ENCODE results near the gene DDHD1.

Gene DDHD1

DNA sequence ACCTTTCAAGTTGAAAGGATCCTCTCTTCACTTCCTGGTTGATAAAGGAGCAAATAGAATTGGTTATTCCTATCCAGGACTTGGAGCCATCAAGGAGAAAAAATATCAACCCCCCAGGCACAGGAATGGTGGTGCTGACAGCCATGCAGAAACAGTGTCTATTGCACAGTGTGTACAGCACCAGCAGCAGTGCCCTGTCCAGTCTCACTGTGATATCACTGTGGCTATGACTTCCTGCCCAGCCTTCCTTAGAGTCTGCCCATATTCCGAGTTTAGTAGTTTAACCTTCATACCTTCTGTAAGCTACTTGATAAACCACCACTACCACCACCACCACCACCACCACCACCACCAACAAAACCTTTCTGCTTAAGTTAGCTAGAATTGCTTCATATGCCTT, 157.1 kb downstream of the DDHD1 start:
- DNase-seq (ENCODE audit: low spot score): no peak

DNA sequence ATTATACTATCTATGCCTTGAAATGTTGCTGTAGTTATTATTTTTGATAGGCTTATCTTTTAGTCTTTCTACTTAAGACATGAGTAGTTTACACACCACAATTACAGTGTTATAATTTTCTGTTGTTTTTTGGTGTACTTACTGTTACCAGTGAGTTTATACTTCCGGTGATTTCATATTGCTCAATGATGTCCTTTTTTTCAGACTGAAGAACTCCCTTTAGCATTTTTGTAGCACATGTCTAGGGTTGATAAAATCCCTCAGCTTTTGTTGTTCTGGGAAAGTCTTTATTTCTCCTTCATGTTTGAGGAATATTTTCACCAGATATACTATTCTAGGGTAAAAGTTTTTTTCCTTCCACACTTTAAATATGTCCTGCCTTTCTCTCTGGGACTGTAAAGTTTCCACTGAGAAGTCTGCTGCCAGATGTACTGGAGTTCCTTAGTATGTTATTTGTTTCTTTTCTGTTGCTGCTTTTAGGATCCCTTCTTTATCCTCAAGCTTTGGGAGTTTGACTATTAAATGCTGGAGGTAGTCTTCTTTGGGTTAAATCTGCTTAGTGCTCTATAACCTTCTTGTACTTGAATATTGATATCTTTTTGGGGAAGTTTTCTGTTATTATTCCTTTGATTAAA, 160.8 kb downstream of the DDHD1 start:
- DNase-seq (ENCODE audit: low spot score): no peak

DNA sequence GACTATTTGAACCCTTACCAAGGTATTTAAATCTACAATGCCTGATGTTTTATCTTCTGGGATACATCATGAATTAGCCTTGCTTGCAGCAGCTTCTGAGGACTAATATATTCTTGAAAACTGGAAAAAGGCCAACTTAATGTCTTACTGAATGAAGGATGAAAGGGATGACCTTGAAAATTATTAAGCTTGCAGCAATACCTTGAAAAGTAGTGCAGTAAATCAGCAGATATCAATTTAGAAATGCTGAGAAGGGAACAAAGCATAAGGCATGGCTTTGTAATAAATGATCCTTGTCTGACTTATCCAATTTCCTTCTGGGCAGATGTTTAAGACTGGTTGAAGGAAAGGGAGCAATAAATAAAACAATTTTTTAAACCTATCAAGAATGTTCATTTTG, 165.0 kb downstream of the DDHD1 start:
- no peak for DNase-seq (ENCODE audit: low spot score)

DNA sequence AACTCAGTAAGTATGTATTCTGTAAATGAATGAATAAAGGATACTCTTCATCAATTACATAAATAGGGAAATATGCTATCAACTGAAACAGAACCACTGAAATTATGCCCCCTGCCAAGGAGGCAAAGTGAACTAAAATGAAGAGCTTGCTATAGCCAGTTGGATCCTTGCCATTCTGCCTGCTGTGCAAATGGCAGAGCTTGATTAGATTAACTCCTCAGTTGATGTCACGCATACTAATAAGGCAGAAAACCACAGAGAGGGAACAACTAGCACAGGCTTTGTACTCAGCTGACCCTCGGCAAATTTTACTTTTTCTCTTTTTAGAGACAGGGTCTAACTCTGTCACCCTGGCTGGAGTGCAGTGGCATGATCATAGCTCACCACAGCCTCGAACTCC, 165.6 kb downstream of the DDHD1 start:
- DNase-seq (ENCODE audit: low spot score): no peak

DNA sequence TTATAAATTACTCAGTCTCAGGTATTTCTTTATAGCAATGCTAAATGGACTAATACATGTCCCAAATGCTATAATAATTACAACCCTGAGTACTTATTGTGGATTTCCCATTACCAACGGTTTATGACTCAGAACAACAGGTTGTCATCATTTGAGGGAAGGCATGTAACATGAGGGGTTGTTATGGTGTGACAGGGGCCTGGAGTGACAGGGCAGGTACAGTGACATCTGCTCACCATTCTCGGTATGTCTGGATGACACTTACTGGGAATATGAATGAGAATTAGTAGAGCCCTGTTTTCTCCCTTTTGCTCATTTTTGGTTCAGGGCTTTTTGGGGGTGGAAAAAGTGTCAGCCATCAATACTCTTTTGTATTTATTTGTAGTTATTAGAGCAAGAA, 166.1 kb downstream of the DDHD1 start:
- DNase-seq (ENCODE audit: low spot score): no peak
